SK-N-SH (cell line): ENCODE measurements around the gene NLN. TPM values are rescaled to one million over a fixed set of nuclear protein-coding genes. Genes with fewer than 3 reads are reported as not detected.

ENCODE experiments used
- CTCF ChIA-PET: fragments of 300-600, 350-600 bp; formaldehyde crosslinking; extraction: SDS; loops from one replicate; lab custom pipeline; 2021; lab: Yijun Ruan, JAX
- POLR2A ChIA-PET: fragments of 350-600 bp; sonication (Branson Sonifier 250); formaldehyde crosslinking; extraction: SDS; loops from one replicate; lab custom pipeline; 2020; ENCODE audit warnings: antibody characterized with exemption, inconsistent platforms; lab: Yijun Ruan, JAX
- DNase-seq: peaks from one replicate; pipeline ENCODE4 v3.0.0; 2012
- H2AFZ ChIP-seq: fragments of 200-600 bp; sonication (generic); 2 replicates; pipeline ENCODE4 v1.8.1; 2016; ENCODE audit warnings: antibody characterized with exemption, mild to moderate bottlenecking, low read depth
- H3F3A ChIP-seq: fragments of 200-600 bp; sonication (generic); replicated peaks from 2 replicates; pipeline ENCODE3; 2016; ENCODE audit warnings: antibody characterized with exemption, mild to moderate bottlenecking; ENCODE audit not compliant: insufficient read depth
- H3K27ac ChIP-seq, 2 experiments: fragments of 200-500 bp in 1 of 2; fragments of 200-600 bp in 1 of 2; sonication (Bioruptor generic) in 1 of 2; sonication (generic), shearing (Covaris generic) in 1 of 2; 2 replicates each; pipeline versions ENCODE4 v1.5.1 to v1.6.1; 2014 to 2016; ENCODE audit warnings: low read depth in 2 of 2, inconsistent platforms in 1 of 2, low read length in 1 of 2, mild to moderate bottlenecking in 1 of 2, mixed read lengths in 1 of 2
- H3K27me3 ChIP-seq: fragments of 200-600 bp; sonication (generic), shearing (Covaris generic); 2 replicates; pipeline ENCODE4 v1.6.1; 2016; ENCODE audit warnings: mixed run types; ENCODE audit not compliant: insufficient read depth
- H3K36me3 ChIP-seq, 2 experiments: fragments of 200-500 bp in 1 of 2; fragments of 200-600 bp in 1 of 2; sonication (Bioruptor generic) in 1 of 2; sonication (generic) in 1 of 2; replicated peaks in 1 of 2; 2 replicates each; pipeline versions ENCODE3 to v1.5.1; 2014 to 2016; ENCODE audit warnings: low read length in 1 of 2, mild to moderate bottlenecking in 1 of 2; ENCODE audit not compliant: insufficient read depth in 2 of 2, control insufficient read depth in 1 of 2
- H3K4me1 ChIP-seq, 2 experiments: fragments of 200-500 bp in 1 of 2; fragments of 200-600 bp in 1 of 2; sonication (Bioruptor generic) in 1 of 2; sonication (generic), shearing (Covaris generic) in 1 of 2; 2 replicates each; pipeline versions ENCODE4 v1.5.1 to v1.6.1; 2014 to 2016; ENCODE audit warnings: low read depth in 1 of 2, low read length in 1 of 2, mixed run types in 1 of 2; ENCODE audit not compliant: insufficient read depth in 2 of 2, control insufficient read depth in 1 of 2
- H3K4me2 ChIP-seq: fragments of 200-600 bp; sonication (generic), shearing (Covaris generic); 2 replicates; pipeline ENCODE4 v1.6.1; 2017; ENCODE audit warnings: mixed run types
- H3K4me3 ChIP-seq, 2 experiments: fragments of 200-500 bp in 1 of 2; fragments of 200-600 bp in 1 of 2; sonication (Bioruptor generic) in 1 of 2; sonication (generic), shearing (Covaris generic) in 1 of 2; 2 replicates each; pipeline versions ENCODE4 v1.5.1 to v1.8.1; 2014 to 2016; ENCODE audit warnings: low read depth in 2 of 2, inconsistent platforms in 1 of 2, low read length in 1 of 2, mild to moderate bottlenecking in 1 of 2, mixed read lengths in 1 of 2, moderate library complexity in 1 of 2
- H3K79me2 ChIP-seq: fragments of 200-600 bp; sonication (generic); 2 replicates; pipeline ENCODE4 v1.8.1; 2017; ENCODE audit warnings: mild to moderate bottlenecking; ENCODE audit not compliant: insufficient read depth
- H3K9ac ChIP-seq: fragments of 200-600 bp; sonication (generic); 2 replicates; pipeline ENCODE4 v1.6.1; 2017; ENCODE audit warnings: mixed run types
- H3K9me2 ChIP-seq: fragments of 200-600 bp; sonication (generic); 2 replicates; pipeline ENCODE4 v1.6.1; 2017; ENCODE audit warnings: mixed run types
- H3K9me3 ChIP-seq: fragments of 200-600 bp; sonication (generic); 2 replicates; pipeline ENCODE4 v1.6.1; 2017; ENCODE audit warnings: mixed run types, mild to moderate bottlenecking, moderate library complexity
- H4K20me1 ChIP-seq: fragments of 200-600 bp; sonication (generic); 2 replicates; pipeline ENCODE4 v1.6.1; 2017; ENCODE audit warnings: mild to moderate bottlenecking, mixed run types; ENCODE audit not compliant: insufficient read depth
- EP300 ChIP-seq, 2 experiments: IDR thresholded peaks; 2 replicates each; pipeline versions ENCODE4 v1.4.0 to v1.6.1; 2012; ENCODE audit warnings: borderline replicate concordance in 1 of 2, low read depth in 1 of 2, low read length in 1 of 2
- FOSL2 ChIP-seq: IDR thresholded peaks from 2 replicates; pipeline ENCODE4 v1.4.0; 2012; ENCODE audit warnings: low read depth, mild to moderate bottlenecking, moderate library complexity, borderline replicate concordance
- FOXJ3 ChIP-seq: sonication (generic); formaldehyde crosslinking; IDR thresholded peaks from 2 replicates; pipeline ENCODE4 v1.5.1; 2020; ENCODE audit warnings: mild to moderate bottlenecking, missing genetic modification reagents
- GABPA ChIP-seq: IDR thresholded peaks from 2 replicates; pipeline ENCODE4 v1.4.0; 2012; ENCODE audit warnings: low read depth, mild to moderate bottlenecking
- GATA2 ChIP-seq: sonication (generic); formaldehyde crosslinking; IDR thresholded peaks from 2 replicates; pipeline ENCODE4 v1.5.0; 2020; ENCODE audit warnings: mild to moderate bottlenecking, missing genetic modification reagents
- JUND ChIP-seq: IDR thresholded peaks from 2 replicates; pipeline ENCODE4 v1.4.0; 2012
- NFIC ChIP-seq: IDR thresholded peaks from 2 replicates; pipeline ENCODE4 v1.4.0; 2012; ENCODE audit warnings: borderline replicate concordance
- NRF1 ChIP-seq: IDR thresholded peaks from 2 replicates; pipeline ENCODE4 v1.6.1; 2012; ENCODE audit warnings: low read depth, mild to moderate bottlenecking, low read length
- POLR2AphosphoS5 ChIP-seq: IDR thresholded peaks from 2 replicates; pipeline ENCODE4 v1.6.1; 2012; ENCODE audit warnings: low read depth, low read length
- RAD21 ChIP-seq: IDR thresholded peaks from 2 replicates; pipeline ENCODE4 v1.6.1; 2012; ENCODE audit warnings: mild to moderate bottlenecking, low read length
- RXRA ChIP-seq: IDR thresholded peaks from 2 replicates; pipeline ENCODE4 v1.4.0; 2012; ENCODE audit warnings: low read depth, mild to moderate bottlenecking, borderline replicate concordance
- TCF12 ChIP-seq: IDR thresholded peaks from 2 replicates; pipeline ENCODE4 v1.4.0; 2012
- TEAD4 ChIP-seq: IDR thresholded peaks from 2 replicates; pipeline ENCODE4 v1.4.0; 2012; ENCODE audit warnings: mild to moderate bottlenecking, borderline replicate concordance; ENCODE audit not compliant: insufficient read depth
- YY1 ChIP-seq: IDR thresholded peaks from 2 replicates; pipeline ENCODE4 v1.4.0; 2012; ENCODE audit warnings: low read depth, mild to moderate bottlenecking
- WGBS: methylation state at CpG from one replicate; pipeline ENCODE4 v1.1.6; 2017; ENCODE audit warnings: low lambda C conversion rate; 5-methylcytosine and 5-hydroxymethylcytosine counted together
- polyA plus RNA-seq, 3 experiments: library from polyadenylated mRNA; depleted of rRNA; stranded (reverse); fragments of >200 nt; gene quantifications; 2 replicates each; pipeline ENCODE4 v1.2.3, GENCODE V29; 2012
- TF ChIP-seq, protein P1 (sequence below): IDR thresholded peaks from 2 replicates; pipeline ENCODE4; 2012
- TF ChIP-seq, protein P2 (sequence below): IDR thresholded peaks from 2 replicates; pipeline ENCODE4 v1.4.0; 2012; ENCODE audit warnings: low read depth

The NLN gene
- polyA plus RNA-seq, 1 of the 3 experiments (the other 2 are of a cell fraction): 17.1 TPM

DNA sequence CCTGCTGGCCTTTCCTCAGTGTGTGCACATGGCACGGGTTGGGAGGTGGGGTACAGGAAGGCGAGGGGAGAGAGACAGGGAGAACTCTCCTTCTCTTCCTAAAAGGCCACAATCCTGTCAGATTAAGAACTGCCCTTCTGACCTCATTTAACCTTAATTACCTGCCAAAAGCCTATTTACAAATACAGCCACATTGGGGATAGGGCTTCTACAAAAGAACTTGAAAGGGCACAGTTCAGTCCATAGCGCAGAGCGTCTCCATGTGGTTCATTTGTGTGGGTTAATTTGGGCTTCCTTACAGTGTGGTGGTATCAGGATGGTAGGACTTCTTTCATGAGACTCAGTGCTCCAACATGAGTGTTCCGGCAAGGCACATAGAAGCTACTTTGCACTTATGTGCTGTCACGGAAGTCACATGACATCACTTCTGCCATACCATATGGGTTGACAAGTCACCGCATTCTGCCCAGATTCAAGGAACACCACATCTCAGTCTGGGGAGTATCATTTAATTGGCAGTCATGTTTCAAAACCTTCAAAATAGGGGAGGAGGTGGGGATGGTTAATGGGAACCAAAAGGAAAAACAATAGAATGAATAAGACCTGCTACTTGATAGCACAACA lies 46.8 kb downstream of the NLN start:
- TF ChIP-seq FOXJ3 (CRISPR knock-in tag) (no peak), EP300 (IDR thresholded peaks at IDR 0.05; ENCODE audit: borderline replicate concordance in 1 of 2, low read depth in 1 of 2, low read length in 1 of 2) (no peak), GABPA (no peak), RAD21 (no peak), POLR2AphosphoS5 (no peak), NRF1 (no peak)
- no peak overlapping the region for H2AFZ ChIP-seq
- H3K4me1 ChIP-seq: peaks cover 0 to 12% of the 10 kb centered on the region in 2 experiments; a peak in 2 of 4 replicates
- H3K27me3 ChIP-seq: no peaks in the 10 kb centered on the region
- no peaks in the 10 kb centered on the region for H3K79me2 ChIP-seq
- no peaks in the 10 kb centered on the region for H3K9me3 ChIP-seq
- H4K20me1 ChIP-seq: no peaks in the 10 kb centered on the region
- DNase-seq: no peak
- no peak overlapping the region for H3K4me3 ChIP-seq
- H3K9ac ChIP-seq: no peak overlapping the region
- no peaks in the 10 kb centered on the region for H3K9me2 ChIP-seq
- peaks cover 0 to 4% of the 10 kb centered on the region in 2 experiments for H3K36me3 ChIP-seq
- 84% methylated on average over 5 of the region's 7 CpGs for WGBS
- POLR2A ChIA-PET: no interaction called here
- H3F3A ChIP-seq: peaks cover 24% of the 10 kb centered on the region
- H3K27ac ChIP-seq: peak overlapping the region in 1 of 2 experiments; percentile 81; a peak in 2 of 4 replicates
- no peak overlapping the region for H3K4me2 ChIP-seq
- CTCF ChIA-PET: no interaction called here

DNA sequence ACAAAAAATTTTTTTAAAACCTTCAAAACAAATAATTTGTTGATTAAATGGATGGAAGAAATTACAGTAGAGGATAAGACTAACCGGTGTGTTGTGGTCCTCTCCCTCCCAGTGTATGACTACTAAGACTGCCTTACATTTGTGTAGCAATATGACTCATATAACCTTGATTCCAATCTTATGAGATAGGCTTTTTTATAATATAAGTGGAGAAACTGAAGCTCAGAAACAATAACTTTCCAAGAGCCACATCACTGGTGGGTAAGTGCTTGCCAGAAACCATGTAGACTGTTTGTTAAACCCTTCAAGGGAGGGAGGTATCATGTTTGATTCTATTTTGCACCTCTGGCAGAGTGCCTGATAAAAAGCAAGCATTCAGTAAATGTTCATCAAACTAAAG lies 47.5 kb downstream of the NLN start:
- Histone ChIP-seq H3K79me2 (no peaks in the 10 kb centered on the region), H4K20me1 (no peaks in the 10 kb centered on the region), H2AFZ (no peak overlapping the region), H3K9me3 (no peaks in the 10 kb centered on the region), H3K9me2 (no peaks in the 10 kb centered on the region), H3K27ac (peak overlapping the region; percentile 23 to 81; a peak in 3 of 4 replicates), H3K4me1 (peaks cover 0 to 12% of the 10 kb centered on the region in 2 experiments; a peak in 3 of 4 replicates), H3K36me3 (no peaks in the 10 kb centered on the region), H3F3A (peaks cover 20% of the 10 kb centered on the region), H3K4me3 (no peak overlapping the region), H3K9ac (peak overlapping the region; percentile 28; the same call in 1 of the 2 replicates), H3K27me3 (no peaks in the 10 kb centered on the region), H3K4me2 (peak overlapping the region; percentile 12; the same call in 1 of the 2 replicates)
- no peak for DNase-seq
- TF ChIP-seq NFIC: peak; percentile 85
- peak; percentile 70 for TF ChIP-seq TCF12
- TF ChIP-seq GATA2 (CRISPR knock-in tag): no peak
- peak; percentile 90 for TF ChIP-seq FOSL2
- TF ChIP-seq JUND: peak; percentile 90
- no peak for TF ChIP-seq YY1
- TF ChIP-seq EP300 (IDR thresholded peaks at IDR 0.05; ENCODE audit: borderline replicate concordance in 1 of 2, low read depth in 1 of 2, low read length in 1 of 2): peak in 1 of 2 experiments; percentile 60; a peak in 1 of 4 replicates
- TF ChIP-seq, protein P1, sequence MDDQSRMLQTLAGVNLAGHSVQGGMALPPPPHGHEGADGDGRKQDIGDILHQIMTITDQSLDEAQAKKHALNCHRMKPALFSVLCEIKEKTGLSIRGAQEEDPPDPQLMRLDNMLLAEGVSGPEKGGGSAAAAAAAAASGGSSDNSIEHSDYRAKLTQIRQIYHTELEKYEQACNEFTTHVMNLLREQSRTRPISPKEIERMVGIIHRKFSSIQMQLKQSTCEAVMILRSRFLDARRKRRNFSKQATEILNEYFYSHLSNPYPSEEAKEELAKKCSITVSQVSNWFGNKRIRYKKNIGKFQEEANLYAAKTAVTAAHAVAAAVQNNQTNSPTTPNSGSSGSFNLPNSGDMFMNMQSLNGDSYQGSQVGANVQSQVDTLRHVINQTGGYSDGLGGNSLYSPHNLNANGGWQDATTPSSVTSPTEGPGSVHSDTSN: peak; percentile 47; the same call in 1 of the 2 replicates
- peak; percentile 9; the same call in 1 of the 2 replicates for TF ChIP-seq TEAD4
- TF ChIP-seq, protein P2, sequence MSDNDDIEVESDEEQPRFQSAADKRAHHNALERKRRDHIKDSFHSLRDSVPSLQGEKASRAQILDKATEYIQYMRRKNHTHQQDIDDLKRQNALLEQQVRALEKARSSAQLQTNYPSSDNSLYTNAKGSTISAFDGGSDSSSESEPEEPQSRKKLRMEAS: peak; percentile 33; the same call in 1 of the 2 replicates
- no peak for TF ChIP-seq POLR2AphosphoS5
- peak; percentile 36; the same call in 1 of the 2 replicates for TF ChIP-seq RXRA
- ChIA-PET POLR2A (no interaction called here), CTCF (no interaction called here)
- WGBS: 0% methylated on average over 1 of the region's 1 CpG
